GM12878 (cell line): Measurements from ENCODE around the gene NAA10. TPM values are rescaled to one million over a fixed set of nuclear protein-coding genes. Genes with fewer than 3 reads are reported as not detected.

ENCODE experiments used
- microRNA-seq: library from miRNA; unstranded; fragments of <30 nt; microRNA quantifications from one replicate; pipeline ENCODE4, GENCODE V29; 2018
- polyA plus RNA-seq, 11 experiments: library from polyadenylated mRNA; depleted of rRNA in 4 of 11; unstranded in 6 of 11; stranded (reverse) in 5 of 11; fragments of >200 nt; fragmentation: Nextera tagmentation in 4 of 11; fragmentation: Illumina TruSeq in 1 of 11; extraction: Ambion mirVana in 4 of 11; extraction: Trizol in 1 of 11; gene quantifications; 1 replicate in 1 of 11; 2 replicates in 10 of 11; pipeline versions ENCODE4 v1.2.1 to v1.2.3, GENCODE V29; 2011 to 2016; ENCODE audit warnings: inconsistent platforms in 2 of 11, missing spikeins in 2 of 11, low read depth in 1 of 11
- small RNA-seq: library from RNA; depleted of rRNA; stranded (forward); fragments of <200 nt; gene quantifications from one replicate; pipeline ENCODE3, GENCODE V24; 2014
- total RNA-seq, 4 experiments: library from RNA; depleted of rRNA in 3 of 4; stranded (reverse); fragments of >200 nt in 3 of 4; fragmentation: Illumina TruSeq in 1 of 4; extraction: Trizol in 1 of 4; gene quantifications; 2 replicates each; pipeline versions ENCODE4 v1.2.1 to v1.2.3, GENCODE V29; 2013 to 2021

The NAA10 gene
- total and polyA plus RNA-seq, 10 of the 15 experiments (the other 5 are each of a cell fraction or from before 2014, with no cell fraction given) = 7.9 to 212 (median 98.9) TPM

Small RNA genes within 50 kb of the gene (microRNA-seq; reads per million reads assigned to microRNA genes)
- gene MIR3202-1 = not detected
- not detected for gene MIR3202-2

Small RNA genes within 50 kb of the gene (small RNA-seq; reads per million reads assigned to genes)
- 0.78 reads per million, percentile 23 among the genes with 10 or more reads in this experiment for gene MIR3202-1

Other genes starting within 250 kb of the NAA10 start
Only the 7 nearest of the 18 such genes appear.
- gene L1CAM, start 48.9 kb downstream of the NAA10 start, total RNA-seq (2014; rRNA removed) = not detected in 2 replicates
- not detected in 2 replicates for gene L1CAM, start 48.9 kb downstream of the NAA10 start, total RNA-seq (2014; rRNA removed; fragmentation: Illumina TruSeq; extraction: Trizol)
- gene L1CAM, start 48.9 kb downstream of the NAA10 start, total RNA-seq (2021) = 0.24 and 0.64 TPM in 2 replicates
- 0.12 and 0.22 TPM in 2 replicates for gene L1CAM, start 48.9 kb downstream of the NAA10 start, polyA plus RNA-seq (2011; rRNA removed)
- gene L1CAM, start 48.9 kb downstream of the NAA10 start, polyA plus RNA-seq (2014; fragmentation: Illumina TruSeq; extraction: Trizol) = not detected in 2 replicates
- gene L1CAM, start 48.9 kb downstream of the NAA10 start, polyA plus RNA-seq (2014; fragmentation: Nextera tagmentation; extraction: Ambion mirVana) = not detected
- gene L1CAM, start 48.9 kb downstream of the NAA10 start, polyA plus RNA-seq (2014; rRNA removed) = 0.01 TPM in 1 of 2 replicates, not detected in the other
- gene L1CAM, start 48.9 kb downstream of the NAA10 start, polyA plus RNA-seq (2016; fragmentation: Nextera tagmentation; extraction: Ambion mirVana) = under 1 TPM; 0.05 to 0.09 TPM
- not detected in 2 replicates for gene AVPR2, start 30.4 kb downstream of the NAA10 start, total RNA-seq (2014; rRNA removed)
- not detected in 2 replicates for gene AVPR2, start 30.4 kb downstream of the NAA10 start, total RNA-seq (2014; rRNA removed; fragmentation: Illumina TruSeq; extraction: Trizol)
- not detected in 2 replicates for gene AVPR2, start 30.4 kb downstream of the NAA10 start, total RNA-seq (2021)
- gene AVPR2, start 30.4 kb downstream of the NAA10 start, polyA plus RNA-seq (2011; rRNA removed) = not detected in 2 replicates
- not detected in 2 replicates for gene AVPR2, start 30.4 kb downstream of the NAA10 start, polyA plus RNA-seq (2014; fragmentation: Illumina TruSeq; extraction: Trizol)
- gene AVPR2, start 30.4 kb downstream of the NAA10 start, polyA plus RNA-seq (2014; fragmentation: Nextera tagmentation; extraction: Ambion mirVana) = not detected
- not detected in 2 replicates for gene AVPR2, start 30.4 kb downstream of the NAA10 start, polyA plus RNA-seq (2014; rRNA removed)
- under 1 TPM; 0.12 to 0.37 TPM for gene AVPR2, start 30.4 kb downstream of the NAA10 start, polyA plus RNA-seq (2016; fragmentation: Nextera tagmentation; extraction: Ambion mirVana)
- gene ARHGAP4, start 8.8 kb downstream of the NAA10 start, total RNA-seq (2014; rRNA removed) = 77.1 and 92.8 TPM in 2 replicates
- 19.0 and 19.5 TPM in 2 replicates for gene ARHGAP4, start 8.8 kb downstream of the NAA10 start, total RNA-seq (2014; rRNA removed; fragmentation: Illumina TruSeq; extraction: Trizol)
- gene ARHGAP4, start 8.8 kb downstream of the NAA10 start, total RNA-seq (2021) = 112 and 120 TPM in 2 replicates
- gene ARHGAP4, start 8.8 kb downstream of the NAA10 start, polyA plus RNA-seq (2011; rRNA removed) = 8.5 and 22.0 TPM in 2 replicates
- gene ARHGAP4, start 8.8 kb downstream of the NAA10 start, polyA plus RNA-seq (2014; fragmentation: Illumina TruSeq; extraction: Trizol) = 2.2 and 14.6 TPM in 2 replicates
- 1 to 10 TPM in 1 of 2 experiments, under 1 TPM in 1; 0.71 to 6.0 TPM for gene ARHGAP4, start 8.8 kb downstream of the NAA10 start, polyA plus RNA-seq (2014; fragmentation: Nextera tagmentation; extraction: Ambion mirVana)
- gene ARHGAP4, start 8.8 kb downstream of the NAA10 start, polyA plus RNA-seq (2014; rRNA removed) = 102 and 116 TPM in 2 replicates
- 10 to 100 TPM; 66.6 to 81.6 TPM for gene ARHGAP4, start 8.8 kb downstream of the NAA10 start, polyA plus RNA-seq (2016; fragmentation: Nextera tagmentation; extraction: Ambion mirVana)
- gene RENBP, start 9.6 kb upstream of the NAA10 start, total RNA-seq (2014; rRNA removed) = 2.1 and 2.2 TPM in 2 replicates
- 1.6 and 1.8 TPM in 2 replicates for gene RENBP, start 9.6 kb upstream of the NAA10 start, total RNA-seq (2014; rRNA removed; fragmentation: Illumina TruSeq; extraction: Trizol)
- 4.9 and 6.8 TPM in 2 replicates for gene RENBP, start 9.6 kb upstream of the NAA10 start, total RNA-seq (2021)
- gene RENBP, start 9.6 kb upstream of the NAA10 start, polyA plus RNA-seq (2011; rRNA removed) = 1.1 and 1.6 TPM in 2 replicates
- 0.19 and 1.3 TPM in 2 replicates for gene RENBP, start 9.6 kb upstream of the NAA10 start, polyA plus RNA-seq (2014; fragmentation: Illumina TruSeq; extraction: Trizol)
- gene RENBP, start 9.6 kb upstream of the NAA10 start, polyA plus RNA-seq (2014; fragmentation: Nextera tagmentation; extraction: Ambion mirVana) = not detected
- 4.0 and 4.5 TPM in 2 replicates for gene RENBP, start 9.6 kb upstream of the NAA10 start, polyA plus RNA-seq (2014; rRNA removed)
- under 1 TPM in 1 of 2 experiments, not detected in 1; 0.36 TPM for gene RENBP, start 9.6 kb upstream of the NAA10 start, polyA plus RNA-seq (2016; fragmentation: Nextera tagmentation; extraction: Ambion mirVana)
- gene HCFC1, start 36.8 kb upstream of the NAA10 start, total RNA-seq (2014; rRNA removed) = 18.8 and 25.5 TPM in 2 replicates
- 8.8 and 10.6 TPM in 2 replicates for gene HCFC1, start 36.8 kb upstream of the NAA10 start, total RNA-seq (2014; rRNA removed; fragmentation: Illumina TruSeq; extraction: Trizol)
- gene HCFC1, start 36.8 kb upstream of the NAA10 start, total RNA-seq (2021) = 86.1 and 92.7 TPM in 2 replicates
- gene HCFC1, start 36.8 kb upstream of the NAA10 start, polyA plus RNA-seq (2011; rRNA removed) = 2.3 and 4.1 TPM in 2 replicates
- gene HCFC1, start 36.8 kb upstream of the NAA10 start, polyA plus RNA-seq (2014; fragmentation: Illumina TruSeq; extraction: Trizol) = 7.4 and 21.5 TPM in 2 replicates
- 1 to 10 TPM; 3.9 to 7.6 TPM for gene HCFC1, start 36.8 kb upstream of the NAA10 start, polyA plus RNA-seq (2014; fragmentation: Nextera tagmentation; extraction: Ambion mirVana)
- gene HCFC1, start 36.8 kb upstream of the NAA10 start, polyA plus RNA-seq (2014; rRNA removed) = 32.0 and 45.1 TPM in 2 replicates
- gene HCFC1, start 36.8 kb upstream of the NAA10 start, polyA plus RNA-seq (2016; fragmentation: Nextera tagmentation; extraction: Ambion mirVana) = 10 to 100 TPM; 39.3 to 39.8 TPM
- gene TMEM187, start 37.7 kb upstream of the NAA10 start, total RNA-seq (2014; rRNA removed) = 5.0 and 8.5 TPM in 2 replicates
- gene TMEM187, start 37.7 kb upstream of the NAA10 start, total RNA-seq (2014; rRNA removed; fragmentation: Illumina TruSeq; extraction: Trizol) = 1.6 and 1.7 TPM in 2 replicates
- 6.1 and 6.3 TPM in 2 replicates for gene TMEM187, start 37.7 kb upstream of the NAA10 start, total RNA-seq (2021)
- gene TMEM187, start 37.7 kb upstream of the NAA10 start, polyA plus RNA-seq (2011; rRNA removed) = 3.0 and 4.2 TPM in 2 replicates
- 0.36 and 0.88 TPM in 2 replicates for gene TMEM187, start 37.7 kb upstream of the NAA10 start, polyA plus RNA-seq (2014; fragmentation: Illumina TruSeq; extraction: Trizol)
- under 1 TPM; 0.45 to 0.99 TPM for gene TMEM187, start 37.7 kb upstream of the NAA10 start, polyA plus RNA-seq (2014; fragmentation: Nextera tagmentation; extraction: Ambion mirVana)
- gene TMEM187, start 37.7 kb upstream of the NAA10 start, polyA plus RNA-seq (2014; rRNA removed) = 5.6 and 7.0 TPM in 2 replicates
- 1 to 10 TPM; 4.0 to 4.8 TPM for gene TMEM187, start 37.7 kb upstream of the NAA10 start, polyA plus RNA-seq (2016; fragmentation: Nextera tagmentation; extraction: Ambion mirVana)
- gene IRAK1, start 84.9 kb upstream of the NAA10 start, total RNA-seq (2014; rRNA removed) = 63.2 and 77.8 TPM in 2 replicates
- gene IRAK1, start 84.9 kb upstream of the NAA10 start, total RNA-seq (2014; rRNA removed; fragmentation: Illumina TruSeq; extraction: Trizol) = 37.6 and 42.3 TPM in 2 replicates
- gene IRAK1, start 84.9 kb upstream of the NAA10 start, total RNA-seq (2021) = 106 and 136 TPM in 2 replicates
- gene IRAK1, start 84.9 kb upstream of the NAA10 start, polyA plus RNA-seq (2011; rRNA removed) = 19.0 and 27.8 TPM in 2 replicates
- 9.4 and 32.7 TPM in 2 replicates for gene IRAK1, start 84.9 kb upstream of the NAA10 start, polyA plus RNA-seq (2014; fragmentation: Illumina TruSeq; extraction: Trizol)
- 10 to 100 TPM in 1 of 2 experiments, 1 to 10 TPM in 1; 4.2 to 15.1 TPM for gene IRAK1, start 84.9 kb upstream of the NAA10 start, polyA plus RNA-seq (2014; fragmentation: Nextera tagmentation; extraction: Ambion mirVana)
- 89.9 and 107 TPM in 2 replicates for gene IRAK1, start 84.9 kb upstream of the NAA10 start, polyA plus RNA-seq (2014; rRNA removed)
- 10 to 100 TPM; 36.8 to 82.4 TPM for gene IRAK1, start 84.9 kb upstream of the NAA10 start, polyA plus RNA-seq (2016; fragmentation: Nextera tagmentation; extraction: Ambion mirVana)